K562 (cell line): ENCODE data around the gene TGFBR1. TPM values are rescaled to one million over a fixed set of nuclear protein-coding genes. Genes with fewer than 3 reads are reported as not detected.

ENCODE experiments used
- ATAC-seq: fragments of 200-7000 bp; cut with Tn5 transposase; 3 replicates; pipeline ENCODE4 v1.9.1; 2020; ENCODE audit warnings: moderate library complexity
- BruUV-seq: library from RNA; stranded (reverse); fragments of 400-500 nt; replicated peaks from 2 replicates; lab custom pipeline; 2021; lab: Mats Ljungman, UMichigan
- CTCF ChIA-PET: fragments of 300-600 bp; formaldehyde crosslinking; extraction: SDS; loops from one replicate; lab custom pipeline; 2021; ENCODE audit warnings: low intra/inter-chr PET ratio; lab: Yijun Ruan, JAX
- POLR2A ChIA-PET: fragments of 300-600, 350-650 bp; sonication (Branson Sonifier 250); formaldehyde crosslinking; extraction: SDS; loops from one replicate; lab custom pipeline; 2021; ENCODE audit warnings: antibody characterized with exemption, inconsistent platforms; lab: Yijun Ruan, JAX
- DNase-seq, 4 experiments: peaks; one replicate each; pipeline versions ENCODE4 v3.0.0 to v3.0.0-alpha.2; 2011 to 2018; ENCODE audit warnings: low spot score in 3 of 4, mixed read lengths in 3 of 4; ENCODE audit errors: extremely low read depth in 1 of 4
- FAIRE-seq: peaks from 2 replicates; lab custom pipeline; 2011; peaks lifted over from hg19 to GRCh38; lab: Jason Lieb, UNC
- H2AFZ ChIP-seq: 2 replicates; pipeline ENCODE4 v1.6.0; 2011; ENCODE audit warnings: low read depth, low read length, control low read depth, inconsistent platforms
- H3K27ac ChIP-seq: fragments of 200-600 bp; 3 replicates; pipeline ENCODE4 v1.8.0; 2011; ENCODE audit warnings: low read depth, mild to moderate bottlenecking, control low read depth, inconsistent platforms, low read length, moderate library complexity, mixed read lengths; ENCODE audit errors: extremely low read depth
- H3K27me3 ChIP-seq, 2 experiments: fragments of 300-600 bp in 1 of 2; 2 replicates in 1 of 2; 3 replicates in 1 of 2; pipeline versions ENCODE4 v1.6.0 to v1.8.0; 2011; ENCODE audit warnings: inconsistent platforms in 2 of 2, low read length in 2 of 2, mild to moderate bottlenecking in 1 of 2, mixed read lengths in 1 of 2, moderate library complexity in 1 of 2; ENCODE audit not compliant: control insufficient read depth in 2 of 2, insufficient read depth in 2 of 2
- H3K36me3 ChIP-seq: fragments of 300-600 bp; 3 replicates; pipeline ENCODE4 v1.8.0; 2011; ENCODE audit warnings: mild to moderate bottlenecking, low read length, inconsistent platforms; ENCODE audit not compliant: control insufficient read depth, insufficient read depth
- H3K4me1 ChIP-seq, 2 experiments: fragments of 200-600 bp in 1 of 2; replicated peaks in 1 of 2; 2 replicates in 1 of 2; 3 replicates in 1 of 2; pipeline versions ENCODE4 v1.5.1 to v1.8.0; 2011; ENCODE audit warnings: inconsistent platforms in 2 of 2, low read length in 2 of 2, mild to moderate bottlenecking in 1 of 2, mixed read lengths in 1 of 2, moderate library complexity in 1 of 2; ENCODE audit not compliant: control insufficient read depth in 2 of 2, insufficient read depth in 2 of 2
- H3K4me2 ChIP-seq: 2 replicates; pipeline ENCODE4 v1.6.1; 2011; ENCODE audit warnings: low read length, control low read depth, inconsistent platforms, mixed read lengths; ENCODE audit not compliant: insufficient read depth
- H3K4me3 ChIP-seq: fragments of 200-600 bp; sonication (generic), shearing (Covaris generic); 2 replicates; pipeline ENCODE4 v1.5.1; 2016; ENCODE audit warnings: control low read depth, inconsistent platforms
- H3K79me2 ChIP-seq: fragments of 200-600 bp; 3 replicates; pipeline ENCODE4 v1.8.0; 2011; ENCODE audit warnings: low read length, inconsistent platforms; ENCODE audit not compliant: control insufficient read depth, insufficient read depth
- H3K9ac ChIP-seq, 2 experiments: 2 replicates each; pipeline versions ENCODE4 v1.6.0 to v1.6.1; 2011; ENCODE audit warnings: low read depth in 2 of 2, low read length in 2 of 2, control low read depth in 1 of 2, inconsistent platforms in 1 of 2, mild to moderate bottlenecking in 1 of 2, mixed read lengths in 1 of 2; ENCODE audit not compliant: insufficient read depth in 1 of 2
- H3K9me1 ChIP-seq: one replicate; pipeline ENCODE4 v1.6.0; 2011; ENCODE audit warnings: inconsistent platforms, mild to moderate bottlenecking, low read length, moderate library complexity; ENCODE audit not compliant: control insufficient read depth, insufficient read depth
- H3K9me3 ChIP-seq: replicated peaks from 2 replicates; pipeline ENCODE4 v1.5.1; 2011; ENCODE audit warnings: low read depth, low read length, inconsistent platforms; ENCODE audit not compliant: control insufficient read depth, insufficient read depth
- H4K20me1 ChIP-seq: replicated peaks from 2 replicates; pipeline ENCODE4 v1.6.1; 2011; ENCODE audit warnings: low read length, inconsistent platforms, mixed read lengths; ENCODE audit not compliant: control insufficient read depth, insufficient read depth
- ARID4B ChIP-seq: sonication (generic); formaldehyde crosslinking; IDR thresholded peaks from 2 replicates; pipeline ENCODE4 v1.8.0; 2022; ENCODE audit warnings: mild to moderate bottlenecking, missing genetic modification reagents
- CBX8 ChIP-seq: fragments of 200-600 bp; sonication (generic); IDR thresholded peaks from 2 replicates; pipeline ENCODE4 v1.6.1; 2012; ENCODE audit warnings: borderline replicate concordance, mixed run types, low read depth, mild to moderate bottlenecking, moderate library complexity, mixed read lengths, low read length, control low read depth, inconsistent platforms; ENCODE audit not compliant: poor library complexity, severe bottlenecking; ENCODE audit errors: extremely low read depth
- HMBOX1 ChIP-seq: sonication (generic); IDR thresholded peaks from 2 replicates; pipeline ENCODE4 v1.6.1; 2016
- MAZ ChIP-seq, 2 experiments: fragments of 450-650 bp in 1 of 2; sonication (generic) in 1 of 2; formaldehyde crosslinking; IDR thresholded peaks in 1 of 2; conservative IDR thresholded peaks in 1 of 2; 2 replicates each; pipeline versions ENCODE4 v1.4.0 to v1.5.0; 2020; ENCODE audit warnings: mild to moderate bottlenecking in 1 of 2, missing genetic modification reagents in 1 of 2
- MEIS2 ChIP-seq: fragments of 450-650 bp; IDR thresholded peaks from 2 replicates; pipeline ENCODE4 v1.6.1; 2014; ENCODE audit warnings: mild to moderate bottlenecking; ENCODE audit not compliant: partially characterized antibody
- NFYB ChIP-seq: IDR thresholded peaks from 2 replicates; pipeline ENCODE4 v1.6.1; 2011; ENCODE audit warnings: mild to moderate bottlenecking, moderate library complexity; ENCODE audit not compliant: insufficient read length; ENCODE audit errors: extremely low read depth
- RAD21 ChIP-seq, 2 experiments: fragments of 250-450 bp in 1 of 2; fragments of 450-650 bp in 1 of 2; sonication (Bioruptor Pico) in 1 of 2; formaldehyde crosslinking in 1 of 2; IDR thresholded peaks in 1 of 2; conservative IDR thresholded peaks in 1 of 2; 2 replicates each; pipeline versions ENCODE4 v1.4.0 to v1.8.0; 2020 to 2022; ENCODE audit warnings: mild to moderate bottlenecking in 2 of 2, moderate library complexity in 1 of 2
- WHSC1 ChIP-seq: IDR thresholded peaks from one replicate; pipeline ENCODE4 v1.6.1; 2012; ENCODE audit warnings: low read length, control low read depth, inconsistent platforms
- ZNF583 ChIP-seq: fragments of 250-450 bp; sonication (Bioruptor Pico); IDR thresholded peaks from 2 replicates; pipeline ENCODE4 v1.4.0; 2020
- ZNF766 ChIP-seq: fragments of 200-800 bp; sonication (Bioruptor generic); conservative IDR thresholded peaks from 2 replicates; pipeline ENCODE4 v1.6.1; 2016; ENCODE audit warnings: missing genetic modification characterization, missing compliant biosample characterization
- WGBS: fragments of 100-300 bp; shearing (Covaris generic); methylation state at CpG from one replicate; pipeline ENCODE4 v1.1.6; 2016; ENCODE audit warnings: low coverage, mixed read lengths; ENCODE audit not compliant: insufficient coverage; ENCODE audit errors: missing lambda C conversion rate; 5-methylcytosine and 5-hydroxymethylcytosine counted together
- in situ Hi-C: fragments of 300-500 bp; cut with MboI; formaldehyde crosslinking; loops from 4 replicates; pipeline ENCODE4 v1.15.0; 2018; ENCODE audit warnings: inconsistent platforms, mixed read lengths
- intact Hi-C: fragments of 100-400 bp; cut with micrococcal nuclease; formaldehyde crosslinking; loops from 2 replicates; pipeline ENCODE4 v1.14.2; 2022
- polyA plus RNA-seq, 8 experiments: library from polyadenylated mRNA; depleted of rRNA in 4 of 8; stranded (reverse) in 5 of 8; unstranded in 3 of 8; fragments of >200 nt; fragmentation: Nextera tagmentation in 2 of 8; fragmentation: Illumina TruSeq in 1 of 8; extraction: Ambion mirVana in 2 of 8; extraction: Trizol in 1 of 8; gene quantifications; 2 replicates each; pipeline versions ENCODE4 v1.2.1 to v1.2.3, GENCODE V29; 2011 to 2014; ENCODE audit warnings: inconsistent platforms in 1 of 8, missing spikeins in 1 of 8
- total RNA-seq, 7 experiments: library from RNA; depleted of rRNA in 6 of 7; stranded (reverse); fragments of >200 nt in 6 of 7; fragmentation: Illumina TruSeq in 2 of 7; extraction: Trizol in 2 of 7; gene quantifications; 2 replicates each; pipeline versions ENCODE4 v1.2.1 to v1.2.3, GENCODE V29; 2011 to 2021; ENCODE audit warnings: low replicate concordance in 1 of 7
- TF ChIP-seq, protein P1 (sequence below), 2 experiments: IDR thresholded peaks in 1 of 2; conservative IDR thresholded peaks in 1 of 2; 2 replicates each; pipeline ENCODE4 v1.6.1; 2016; ENCODE audit warnings: low read depth in 2 of 2, mild to moderate bottlenecking in 1 of 2, missing compliant biosample characterization in 1 of 2, missing genetic modification characterization in 1 of 2, moderate library complexity in 1 of 2

The TGFBR1 gene
- total and polyA plus RNA-seq, 9 of the 15 experiments (the other 6 are each of a cell fraction or from before 2014, with no cell fraction given), result 15.5 to 62.4 (median 42.7) TPM

DNA sequence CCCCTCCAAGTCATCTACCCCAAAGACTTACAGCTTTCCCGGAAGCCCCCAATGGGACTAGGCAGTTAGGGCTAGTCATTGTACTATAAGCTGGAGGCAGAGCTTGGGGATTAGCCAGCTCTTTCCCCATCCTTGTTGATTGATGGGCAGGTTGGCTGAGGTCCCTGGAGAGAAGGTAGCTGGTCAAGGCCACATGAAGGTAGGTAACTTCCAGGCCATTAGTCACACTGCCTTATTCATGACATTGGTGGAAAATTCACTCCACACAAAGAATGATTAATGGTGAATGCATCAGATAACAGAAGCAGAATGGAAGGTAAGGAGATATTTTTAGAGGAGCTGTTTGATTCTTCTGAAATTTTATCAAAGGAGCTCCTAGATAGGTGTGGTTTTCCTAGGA lies 49.5 kb upstream of the TGFBR1 start (continued):
- TF ChIP-seq, protein P1, sequence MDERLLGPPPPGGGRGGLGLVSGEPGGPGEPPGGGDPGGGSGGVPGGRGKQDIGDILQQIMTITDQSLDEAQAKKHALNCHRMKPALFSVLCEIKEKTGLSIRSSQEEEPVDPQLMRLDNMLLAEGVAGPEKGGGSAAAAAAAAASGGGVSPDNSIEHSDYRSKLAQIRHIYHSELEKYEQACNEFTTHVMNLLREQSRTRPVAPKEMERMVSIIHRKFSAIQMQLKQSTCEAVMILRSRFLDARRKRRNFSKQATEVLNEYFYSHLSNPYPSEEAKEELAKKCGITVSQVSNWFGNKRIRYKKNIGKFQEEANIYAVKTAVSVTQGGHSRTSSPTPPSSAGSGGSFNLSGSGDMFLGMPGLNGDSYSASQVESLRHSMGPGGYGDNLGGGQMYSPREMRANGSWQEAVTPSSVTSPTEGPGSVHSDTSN (CRISPR knock-in tag; IDR thresholded peaks at IDR 0.05; ENCODE audit: low read depth), result no peak
- TF ChIP-seq, protein P1 (tag; conservative IDR thresholded peaks at IDR 0.05; ENCODE audit: low read depth), result peak; percentile 73
- TF ChIP-seq MEIS2 (peak; percentile 83), HMBOX1 (peak; percentile 45; the same call in 1 of the 2 replicates)

- 95% methylated on average over 5 of the region's 6 CpGs for WGBS
- no peaks in the 10 kb centered on the region for H3K36me3 ChIP-seq
- H4K20me1 ChIP-seq, result no peaks in the 10 kb centered on the region
- intact Hi-C loops (loop anchor here (5.0 kb wide), 1 partner anchor 51 kb away; the partner anchor contains the start of gene TGFBR1), in situ Hi-C loops (no loop called here)
- ChIA-PET CTCF (no interaction called here), POLR2A (interaction anchor here (0.6 to 1.2 kb wide), 2 partner anchors 10 to 12 kb away, joined by 3 read pairs; no protein-coding TSS in a partner anchor)
- no peak overlapping the region for H3K4me3 ChIP-seq
- peaks cover 13 to 54% of the 10 kb centered on the region in 2 experiments for H3K4me1 ChIP-seq
- H3K9me1 ChIP-seq, result no peaks in the 10 kb centered on the region
- H3K27ac ChIP-seq, result no peak overlapping the region
- no peak for ATAC-seq
- BruUV-seq, result no TSS peak
- no peak for DNase-seq
- no peaks in the 10 kb centered on the region for H3K79me2 ChIP-seq
- no peak overlapping the region for H3K4me2 ChIP-seq
- H2AFZ ChIP-seq, result no peak overlapping the region
- H3K9me3 ChIP-seq, result no peaks in the 10 kb centered on the region
- no peak for FAIRE-seq
- H3K27me3 ChIP-seq, result no peaks in the 10 kb centered on the region
- H3K9ac ChIP-seq, result no peak overlapping the region
- TF ChIP-seq ARID4B (no peak), ZNF766 (CRISPR knock-in tag) (no peak), RAD21 (CRISPR knock-in tag; conservative IDR thresholded peaks at IDR 0.05 in 1 of 2, IDR thresholded peaks at IDR 0.05 in 1 of 2) (no peak), ZNF583 (CRISPR knock-in tag) (no peak), CBX8 (no peak), MAZ (CRISPR knock-in tag; conservative IDR thresholded peaks at IDR 0.05 in 1 of 2, IDR thresholded peaks at IDR 0.05 in 1 of 2) (no peak), WHSC1 (no peak), NFYB (no peak)
Measured at GRCh38 chr9:99056186-99056585, 48.7 kb upstream of the TGFBR1 start.
